CD4-positive, alpha-beta T cell (primary cell): ENCODE measurements around the gene CDH16. TPM values are rescaled to one million over a fixed set of nuclear protein-coding genes. Genes with fewer than 3 reads are reported as not detected.
"Not testable (repeated sequence)": the region's sequence is repeated elsewhere in the genome, so short reads cannot be mapped to it uniquely, and the experiment has no call there.

Experiments
- ATAC-seq: fragments of 200-7000 bp; cut with Tn5 transposase; one replicate; pipeline ENCODE4 v1.10.0; 2022; ENCODE audit warnings: mild to moderate bottlenecking; ENCODE audit not compliant: poor library complexity
- CTCF ChIA-PET: fragments of 350-600 bp; sonication (Branson Sonifier 250); formaldehyde crosslinking; loops from one replicate; lab custom pipeline; 2021; ENCODE audit warnings: antibody characterized with exemption, inconsistent platforms; lab: Charles Lee
- POLR2A ChIA-PET: fragments of 350-600 bp; sonication (Branson Sonifier 250); formaldehyde crosslinking; loops from one replicate; lab custom pipeline; 2021; ENCODE audit warnings: antibody characterized with exemption, inconsistent platforms; lab: Charles Lee
- DNase-seq, 14 experiments: peaks; one replicate each; pipeline ENCODE4 v3.0.0-alpha.2; 2013 to 2020; ENCODE audit warnings: mixed read lengths in 2 of 14
- H3K27ac ChIP-seq, 2 donors: one replicate each; pipeline versions ENCODE4 v1.5.1 to v1.7.0; 2013; ENCODE audit warnings: low read length in 2 of 2, low read depth in 1 of 2, mild to moderate bottlenecking in 1 of 2
- H3K27me3 ChIP-seq, 2 experiments: 1 replicate in 1 of 2; 2 replicates in 1 of 2; pipeline versions ENCODE4 v1.6.1 to v1.7.0; 2013; ENCODE audit warnings: low read length in 2 of 2, control low read depth in 1 of 2, mild to moderate bottlenecking in 1 of 2, moderate library complexity in 1 of 2; ENCODE audit not compliant: insufficient read depth in 2 of 2, control insufficient read depth in 1 of 2
- H3K36me3 ChIP-seq: one replicate; pipeline ENCODE4 v1.6.1; 2013; ENCODE audit warnings: low read length, control low read depth; ENCODE audit not compliant: insufficient read depth
- H3K4me1 ChIP-seq: one replicate; pipeline ENCODE4 v1.6.1; 2013; ENCODE audit warnings: low read length, control low read depth; ENCODE audit not compliant: insufficient read depth
- H3K4me3 ChIP-seq: one replicate; pipeline ENCODE4 v1.5.1; 2013; ENCODE audit warnings: mild to moderate bottlenecking, low read length, moderate library complexity
- H3K9me3 ChIP-seq, 2 experiments: 1 replicate in 1 of 2; 2 replicates in 1 of 2; pipeline versions ENCODE4 v1.6.1 to v1.7.0; 2013; ENCODE audit warnings: low read length in 2 of 2, mild to moderate bottlenecking in 2 of 2, control low read depth in 1 of 2, moderate library complexity in 1 of 2; ENCODE audit not compliant: control insufficient read depth in 1 of 2, insufficient read depth in 1 of 2
- H3K27ac Mint-ChIP-seq: one replicate; pipeline ENCODE4 v1.8.0; 2020; ENCODE audit warnings: mixed read lengths
- H3K27me3 Mint-ChIP-seq: one replicate; pipeline ENCODE4 v1.8.0; 2021; ENCODE audit warnings: mixed read lengths
- H3K36me3 Mint-ChIP-seq: one replicate; pipeline ENCODE4 v1.8.0; 2021; ENCODE audit warnings: low read depth, mixed read lengths
- H3K4me1 Mint-ChIP-seq: one replicate; pipeline ENCODE4 v1.8.0; 2021; ENCODE audit warnings: low read depth, mixed read lengths
- H3K4me3 Mint-ChIP-seq: one replicate; pipeline ENCODE4 v1.8.0; 2020; ENCODE audit warnings: mild to moderate bottlenecking, mixed read lengths
- H3K9me3 Mint-ChIP-seq: one replicate; pipeline ENCODE4 v1.8.0; 2020; ENCODE audit warnings: mixed read lengths
- CTCF ChIP-seq: fragments of 200-600 bp; IDR thresholded peaks from one replicate; pipeline ENCODE4 v1.8.0; 2022; ENCODE audit warnings: antibody characterized with exemption, mild to moderate bottlenecking
- intact Hi-C, 2 experiments: fragments of 100-400 bp; cut with DNase I in 1 of 2; cut with micrococcal nuclease in 1 of 2; formaldehyde crosslinking; loops; one replicate each; pipeline versions ENCODE4 v1.15.1 to v1.9.0; 2023 to 2025; cut with DNase I, micrococcal nuclease
- total RNA-seq, 174 experiments: library from RNA in 2 of 174; stranded (reverse) in 2 of 174; gene quantifications; one replicate each; pipeline ENCODE4 v1.2.3 and lab custom pipeline; 2021 to 2026

CDH16 gene
- total RNA-seq, 2 experiments from 2014 or later = not detected

GRCh38 chr16:66958857-66959703 is 40.4 kb upstream of the CDH16 start:
- no peak overlapping the region for H3K4me3 Mint-ChIP-seq
- H3K27me3 Mint-ChIP-seq = peaks cover 6% of the 10 kb centered on the region
- H3K4me3 ChIP-seq = no peak overlapping the region
- no peaks in the 10 kb centered on the region for H3K36me3 ChIP-seq
- peaks cover 4% of the 10 kb centered on the region for H3K4me1 ChIP-seq
- DNase-seq = no peak
- H3K27ac ChIP-seq = no peak overlapping the region
- no peaks in the 10 kb centered on the region for H3K27me3 ChIP-seq
- no peaks in the 10 kb centered on the region for H3K36me3 Mint-ChIP-seq
- no peak overlapping the region for H3K27ac Mint-ChIP-seq
- H3K4me1 Mint-ChIP-seq = no peaks in the 10 kb centered on the region
- H3K9me3 ChIP-seq = no peaks in the 10 kb centered on the region
- CTCF ChIA-PET = interaction anchor here (0.6 kb wide), 1 partner anchor 12 kb away, joined by 3 read pairs; no protein-coding TSS in a partner anchor
- intact Hi-C loops = no loop called here
- POLR2A ChIA-PET = no interaction called here
- H3K9me3 Mint-ChIP-seq = no peaks in the 10 kb centered on the region
- TF ChIP-seq CTCF = no peak
- ATAC-seq = no peak

GRCh38 chr16:66956154-66956457 is 37.4 kb upstream of the CDH16 start:
- H3K27me3 Mint-ChIP-seq = peaks cover 30% of the 10 kb centered on the region
- H3K27ac ChIP-seq, POLR2A ChIA-PET, H3K4me1 Mint-ChIP-seq, ATAC-seq, H3K9me3 ChIP-seq, H3K4me3 ChIP-seq, H3K4me1 ChIP-seq, H3K4me3 Mint-ChIP-seq, H3K36me3 ChIP-seq, CTCF ChIA-PET, H3K36me3 Mint-ChIP-seq, DNase-seq, H3K27ac Mint-ChIP-seq, H3K27me3 ChIP-seq, H3K9me3 Mint-ChIP-seq, intact Hi-C loops: not testable (repeated sequence)

GRCh38 chr16:66955363-66956153 is 36.9 kb upstream of the CDH16 start:
- H3K4me3 Mint-ChIP-seq, H3K4me1 Mint-ChIP-seq, POLR2A ChIA-PET, ATAC-seq, H3K36me3 ChIP-seq, CTCF ChIA-PET, H3K27me3 ChIP-seq, H3K36me3 Mint-ChIP-seq, H3K27ac Mint-ChIP-seq, H3K4me3 ChIP-seq, H3K9me3 Mint-ChIP-seq, H3K27ac ChIP-seq, H3K9me3 ChIP-seq, intact Hi-C loops, DNase-seq, H3K4me1 ChIP-seq: not testable (repeated sequence)
- H3K27me3 Mint-ChIP-seq = peaks cover 34% of the 10 kb centered on the region

DNA sequence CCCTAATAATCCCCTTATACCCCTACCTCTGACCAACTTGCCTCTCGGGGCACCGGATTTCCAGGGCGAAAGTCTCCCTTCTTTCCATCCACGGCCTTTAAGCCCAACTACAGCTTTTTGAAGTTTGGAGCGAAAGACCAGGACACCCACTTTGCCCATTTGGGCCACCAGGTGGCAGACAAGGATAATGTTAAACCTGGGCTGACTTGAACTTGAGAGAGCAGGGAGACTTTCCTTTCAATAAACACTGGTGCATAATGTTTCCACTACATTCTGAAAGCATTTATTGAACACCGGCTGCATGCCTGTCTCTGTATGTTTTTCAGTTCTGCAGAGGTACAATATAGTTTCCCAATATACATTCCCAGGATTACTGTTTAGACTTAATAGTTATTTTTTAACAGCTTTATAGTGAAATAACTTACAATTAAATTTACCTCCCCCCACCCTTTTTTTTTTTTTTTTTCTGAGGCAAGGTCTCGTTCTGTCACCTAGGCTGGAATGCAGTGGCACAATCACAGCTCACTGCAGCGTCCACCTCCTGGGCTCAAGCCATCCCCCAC is 35.5 kb upstream of the CDH16 start:
- ChIA-PET POLR2A (interaction anchor here (0.6 to 1.6 kb wide), 2 partner anchors 197 to 206 kb away, joined by 4 to 5 read pairs; partner anchors contain the start of genes B3GNT9, FBXL8 and TRADD), CTCF (interaction anchor here (0.6 to 1.3 kb wide), 8 partner anchors 15 to 253 kb away, joined by 3 to 5 read pairs (median 3); no protein-coding TSS in a partner anchor)
- intact Hi-C loops = loop anchor here (1.0 to 5.0 kb wide), 3 partner anchors 57 to 231 kb away; no protein-coding TSS in a partner anchor
- no peak overlapping the region for H3K4me3 ChIP-seq
- ATAC-seq (peak; percentile 95), DNase-seq (peak; percentile 52 to 83 (median 68))
- Mint-ChIP-seq H3K27ac (no peak overlapping the region), H3K9me3 (no peaks in the 10 kb centered on the region), H3K27me3 (peaks cover 47% of the 10 kb centered on the region), H3K4me1 (peaks cover 4% of the 10 kb centered on the region), H3K36me3 (no peaks in the 10 kb centered on the region), H3K4me3 (no peak overlapping the region)
- H3K4me1 ChIP-seq = peaks cover 5% of the 10 kb centered on the region
- peaks cover 15 to 17% of the 10 kb centered on the region in 2 experiments for H3K27me3 ChIP-seq
- H3K27ac ChIP-seq = no peak overlapping the region
- no peaks in the 10 kb centered on the region for H3K9me3 ChIP-seq
- no peaks in the 10 kb centered on the region for H3K36me3 ChIP-seq
- TF ChIP-seq CTCF = peak; percentile 79
